ENCODE data around the gene CERS6. TPM values are rescaled to one million over a fixed set of nuclear protein-coding genes. Genes with fewer than 3 reads are reported as not detected.

The CERS6 gene
- total and polyA plus RNA-seq, 3 experiments from 2014 or later, result 3.6 to 7.8 (median 7.7) TPM

- DNase-seq, result no peak
- Mint-ChIP-seq H3K9me3 (no peaks in the 10 kb centered on the region), H3K27ac (peak overlapping the region in 4 of 8 donors; percentile 15 to 77 (median 34)), H3K4me3 (peak overlapping the region in 6 of 7 donors; percentile 27 to 81 (median 37)), H3K4me1 (peaks cover 37 to 66% (median 41%) of the 10 kb centered on the region in 3 donors), H3K27me3 (no peaks in the 10 kb centered on the region), H3K36me3 (peaks cover 0 to 5% (median 0%) of the 10 kb centered on the region in 3 donors)
- no peaks in the 10 kb centered on the region for H3K36me3 ChIP-seq (ENCODE audit: insufficient read depth, low read length)
- no peaks in the 10 kb centered on the region for H3K9me3 ChIP-seq (ENCODE audit: low read length)
- H3K27me3 ChIP-seq (ENCODE audit: insufficient read depth, low read length, poor library complexity, severe bottlenecking), result no peaks in the 10 kb centered on the region
- ChIA-PET POLR2A (no interaction called here), CTCF (no interaction called here)
- no peak overlapping the region for H3K27ac ChIP-seq (ENCODE audit: low read depth, low read length)
- peaks cover 39% of the 10 kb centered on the region for H3K4me1 ChIP-seq (ENCODE audit: insufficient read depth, low read length)
- no peak overlapping the region for H3K4me3 ChIP-seq (ENCODE audit: low read length)
These were observed 10.2 kb downstream of the CERS6 start for GRCh38 chr2:168466190-168466737.

GRCh38 chr2:168466834-168467565 is 10.9 kb downstream of the CERS6 start:
- Mint-ChIP-seq H3K27ac (peak overlapping the region in 5 of 8 donors; percentile 15 to 77 (median 33)), H3K36me3 (no peaks in the 10 kb centered on the region), H3K27me3 (no peaks in the 10 kb centered on the region), H3K4me3 (peak overlapping the region in 6 of 7 donors; percentile 27 to 81 (median 37)), H3K9me3 (no peaks in the 10 kb centered on the region), H3K4me1 (peaks cover 35 to 59% (median 41%) of the 10 kb centered on the region in 3 donors)
- H3K4me1 ChIP-seq (ENCODE audit: insufficient read depth, low read length), result peaks cover 39% of the 10 kb centered on the region
- ChIA-PET POLR2A (no interaction called here), CTCF (interaction anchor here (1.1 kb wide), 1 partner anchor 215 kb away, joined by 3 read pairs; no protein-coding TSS in a partner anchor)
- H3K27ac ChIP-seq (ENCODE audit: low read depth, low read length), result no peak overlapping the region
- no peaks in the 10 kb centered on the region for H3K9me3 ChIP-seq (ENCODE audit: low read length)
- no peak for DNase-seq
- H3K27me3 ChIP-seq (ENCODE audit: insufficient read depth, low read length, poor library complexity, severe bottlenecking), result no peaks in the 10 kb centered on the region
- H3K4me3 ChIP-seq (ENCODE audit: low read length), result no peak overlapping the region
- no peaks in the 10 kb centered on the region for H3K36me3 ChIP-seq (ENCODE audit: insufficient read depth, low read length)

- no peaks in the 10 kb centered on the region for H3K9me3 Mint-ChIP-seq
- no peaks in the 10 kb centered on the region for H3K27me3 Mint-ChIP-seq
- no peak overlapping the region for H3K4me3 Mint-ChIP-seq
- POLR2A ChIA-PET, result no interaction called here
- Histone ChIP-seq H3K4me3 (ENCODE audit: low read length) (no peak overlapping the region), H3K27ac (ENCODE audit: low read depth, low read length) (no peak overlapping the region), H3K9me3 (ENCODE audit: low read length) (no peaks in the 10 kb centered on the region), H3K27me3 (ENCODE audit: insufficient read depth, low read length, poor library complexity, severe bottlenecking) (no peaks in the 10 kb centered on the region), H3K4me1 (ENCODE audit: insufficient read depth, low read length) (peaks cover 39% of the 10 kb centered on the region), H3K36me3 (ENCODE audit: insufficient read depth, low read length) (no peaks in the 10 kb centered on the region)
- no peak for DNase-seq
- peaks cover 35 to 56% (median 41%) of the 10 kb centered on the region in 3 donors for H3K4me1 Mint-ChIP-seq
- H3K36me3 Mint-ChIP-seq, result no peaks in the 10 kb centered on the region
- H3K27ac Mint-ChIP-seq, result peak overlapping the region in 1 of 8 donors; percentile 8
- CTCF ChIA-PET, result interaction anchor here (1.1 kb wide), 1 partner anchor 214 kb away, joined by 3 read pairs; no protein-coding TSS in a partner anchor
These were observed 11.7 kb downstream of the CERS6 start for GRCh38 chr2:168467729-168468128.

- Histone ChIP-seq H3K4me1 (ENCODE audit: insufficient read depth, low read length) (peaks cover 39% of the 10 kb centered on the region), H3K27me3 (ENCODE audit: insufficient read depth, low read length, poor library complexity, severe bottlenecking) (no peaks in the 10 kb centered on the region)
- peaks cover 35 to 56% (median 41%) of the 10 kb centered on the region in 3 donors for H3K4me1 Mint-ChIP-seq
These were observed 12.3 kb downstream of the CERS6 start for GRCh38 chr2:168468354-168468753.

GRCh38 chr2:168469281-168469988 is 13.4 kb downstream of the CERS6 start:
- H3K4me3 ChIP-seq (ENCODE audit: low read length), result no peak overlapping the region
- peaks cover 39% of the 10 kb centered on the region for H3K4me1 ChIP-seq (ENCODE audit: insufficient read depth, low read length)
- Mint-ChIP-seq H3K36me3 (no peaks in the 10 kb centered on the region), H3K9me3 (no peaks in the 10 kb centered on the region), H3K27me3 (no peaks in the 10 kb centered on the region), H3K4me3 (no peak overlapping the region), H3K4me1 (peaks cover 35 to 53% (median 41%) of the 10 kb centered on the region in 3 donors), H3K27ac (peak overlapping the region in 1 of 8 donors; percentile 9)
- ChIA-PET POLR2A (no interaction called here), CTCF (no interaction called here)
- no peaks in the 10 kb centered on the region for H3K9me3 ChIP-seq (ENCODE audit: low read length)
- no peak overlapping the region for H3K27ac ChIP-seq (ENCODE audit: low read depth, low read length)
- no peaks in the 10 kb centered on the region for H3K27me3 ChIP-seq (ENCODE audit: insufficient read depth, low read length, poor library complexity, severe bottlenecking)
- DNase-seq, result no peak
- H3K36me3 ChIP-seq (ENCODE audit: insufficient read depth, low read length), result no peaks in the 10 kb centered on the region

More at GRCh38 chr2:168468354-168468753, 12.3 kb downstream of the CERS6 start:
- H3K36me3 Mint-ChIP-seq, result no peaks in the 10 kb centered on the region
- POLR2A ChIA-PET, result no interaction called here
- Histone ChIP-seq H3K4me3 (ENCODE audit: low read length) (no peak overlapping the region), H3K9me3 (ENCODE audit: low read length) (no peaks in the 10 kb centered on the region), H3K27ac (ENCODE audit: low read depth, low read length) (no peak overlapping the region), H3K36me3 (ENCODE audit: insufficient read depth, low read length) (no peaks in the 10 kb centered on the region)
- CTCF ChIA-PET, result interaction anchor here (1.1 kb wide), 1 partner anchor 214 kb away, joined by 3 read pairs; no protein-coding TSS in a partner anchor
- no peaks in the 10 kb centered on the region for H3K27me3 Mint-ChIP-seq
- H3K27ac Mint-ChIP-seq, result peak overlapping the region in 1 of 8 donors; percentile 20
- DNase-seq, result no peak
- H3K4me3 Mint-ChIP-seq, result no peak overlapping the region
- no peaks in the 10 kb centered on the region for H3K9me3 Mint-ChIP-seq

- no peaks in the 10 kb centered on the region for H3K27me3 ChIP-seq (ENCODE audit: insufficient read depth, low read length, poor library complexity, severe bottlenecking)
- Mint-ChIP-seq H3K27me3 (no peaks in the 10 kb centered on the region), H3K4me3 (peak overlapping the region in 1 of 7 donors; percentile 39), H3K27ac (peak overlapping the region in 2 of 8 donors; percentile 22 to 77), H3K36me3 (no peaks in the 10 kb centered on the region), H3K9me3 (no peaks in the 10 kb centered on the region), H3K4me1 (peaks cover 29 to 42% (median 37%) of the 10 kb centered on the region in 3 donors)
- CTCF ChIA-PET, result no interaction called here
- no peaks in the 10 kb centered on the region for H3K9me3 ChIP-seq (ENCODE audit: low read length)
- POLR2A ChIA-PET, result interaction anchor here (0.6 kb wide), 1 partner anchor 19 kb away, joined by 3 read pairs; no protein-coding TSS in a partner anchor
- no peak overlapping the region for H3K4me3 ChIP-seq (ENCODE audit: low read length)
- peaks cover 39% of the 10 kb centered on the region for H3K4me1 ChIP-seq (ENCODE audit: insufficient read depth, low read length)
- no peaks in the 10 kb centered on the region for H3K36me3 ChIP-seq (ENCODE audit: insufficient read depth, low read length)
- no peak overlapping the region for H3K27ac ChIP-seq (ENCODE audit: low read depth, low read length)
- no peak for DNase-seq
These were observed 14.5 kb downstream of the CERS6 start for GRCh38 chr2:168470320-168471162.

GRCh38 chr2:168471163-168471475 is 15.0 kb downstream of the CERS6 start:
- ChIA-PET POLR2A (no interaction called here), CTCF (no interaction called here)
- Mint-ChIP-seq H3K4me3 (no peak overlapping the region), H3K27me3 (no peaks in the 10 kb centered on the region), H3K27ac (no peak overlapping the region), H3K36me3 (no peaks in the 10 kb centered on the region), H3K9me3 (no peaks in the 10 kb centered on the region), H3K4me1 (peaks cover 24 to 36% (median 31%) of the 10 kb centered on the region in 3 donors)
- Histone ChIP-seq H3K4me3 (ENCODE audit: low read length) (no peak overlapping the region), H3K27ac (ENCODE audit: low read depth, low read length) (no peak overlapping the region), H3K4me1 (ENCODE audit: insufficient read depth, low read length) (peaks cover 33% of the 10 kb centered on the region), H3K27me3 (ENCODE audit: insufficient read depth, low read length, poor library complexity, severe bottlenecking) (no peaks in the 10 kb centered on the region), H3K36me3 (ENCODE audit: insufficient read depth, low read length) (no peaks in the 10 kb centered on the region), H3K9me3 (ENCODE audit: low read length) (no peaks in the 10 kb centered on the region)
- DNase-seq, result no peak
